Embryonic facial prominence (tissue), 1 donor: ENCODE measurements around the gene C2orf80.
"Not testable (repeated sequence)": the region's sequence is repeated elsewhere in the genome, so short reads cannot be mapped to it uniquely, and the experiment has no call there.

ENCODE experiments used
- DNase-seq: peaks from one replicate; pipeline ENCODE4 v3.0.0-alpha.2; 2016; ENCODE audit errors: extremely low spot score

C2orf80 gene

DNA sequence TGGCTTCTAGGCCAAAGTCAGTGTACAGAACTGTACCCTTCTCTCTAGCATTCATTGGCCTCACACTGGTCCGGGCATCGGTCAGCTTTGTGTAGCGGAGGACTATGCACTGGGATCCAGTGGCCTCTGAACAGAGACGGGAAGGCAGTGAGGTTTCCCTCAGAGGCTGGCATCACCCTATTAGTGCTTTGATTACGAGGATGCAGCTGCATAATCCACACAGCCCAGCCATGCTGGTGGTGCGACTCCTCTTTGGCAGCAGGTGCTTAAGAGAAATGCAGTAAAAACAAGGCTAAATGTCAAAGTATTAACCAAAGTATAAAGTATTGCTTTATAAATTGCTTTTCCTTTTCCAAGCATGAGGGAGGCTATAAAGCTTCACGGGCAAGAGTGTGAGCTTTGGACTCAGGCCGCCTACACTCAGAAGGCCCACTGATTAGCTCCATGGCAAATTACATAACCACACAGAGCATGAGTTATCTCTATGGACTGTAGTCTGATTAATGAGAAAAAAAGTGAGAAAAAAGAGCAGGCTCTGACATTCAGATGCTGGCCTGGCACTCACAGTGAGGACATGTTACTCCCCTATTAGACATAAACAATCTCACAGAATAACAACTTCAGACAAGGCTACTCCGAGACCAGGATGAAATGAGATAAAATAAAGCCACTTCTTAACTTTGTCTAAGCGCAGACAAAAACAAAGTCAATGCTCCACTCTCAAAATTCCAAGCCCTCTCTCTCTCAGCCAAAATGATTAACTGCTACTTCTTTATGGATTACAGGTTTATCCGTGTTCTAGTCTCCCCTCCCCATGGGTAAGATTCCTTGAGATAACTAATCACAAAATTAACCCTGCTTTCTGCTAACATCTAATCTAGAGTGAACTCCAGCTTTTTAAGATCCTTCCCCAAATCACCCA lies 53.8 kb downstream of the C2orf80 start:
- DNase-seq = no peak

- DNase-seq = no peak
Observed at GRCh38 chr2:208134928-208135586, 54.8 kb downstream of the C2orf80 start.

DNA sequence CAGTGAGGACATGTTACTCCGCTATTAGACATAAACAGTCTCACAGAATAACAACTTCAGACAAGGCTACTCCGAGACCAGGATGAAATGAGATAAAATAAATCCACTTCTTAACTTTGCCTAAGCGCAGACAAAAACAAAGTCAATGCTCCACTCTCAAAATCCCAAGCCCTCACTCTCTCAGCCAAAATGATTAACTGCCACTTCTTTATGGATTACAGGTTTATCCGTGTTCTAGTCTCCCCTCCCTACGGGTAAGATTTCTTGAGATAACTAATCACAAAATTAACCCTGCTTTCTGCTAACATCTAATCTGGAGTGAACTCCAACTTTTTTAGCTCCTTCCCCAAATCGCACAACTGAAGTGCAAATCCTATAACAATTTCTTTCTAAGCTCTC lies 59.1 kb downstream of the C2orf80 start:
- DNase-seq = no peak

GRCh38 chr2:208129744-208130711 lies 59.8 kb downstream of the C2orf80 start, which contains the start of gene CRYGC:
Gene CRYGC (minus strand): TSS chr2:208129828. CDS start chr2:208129792, 36 bp downstream.
- DNase-seq = no peak

DNA sequence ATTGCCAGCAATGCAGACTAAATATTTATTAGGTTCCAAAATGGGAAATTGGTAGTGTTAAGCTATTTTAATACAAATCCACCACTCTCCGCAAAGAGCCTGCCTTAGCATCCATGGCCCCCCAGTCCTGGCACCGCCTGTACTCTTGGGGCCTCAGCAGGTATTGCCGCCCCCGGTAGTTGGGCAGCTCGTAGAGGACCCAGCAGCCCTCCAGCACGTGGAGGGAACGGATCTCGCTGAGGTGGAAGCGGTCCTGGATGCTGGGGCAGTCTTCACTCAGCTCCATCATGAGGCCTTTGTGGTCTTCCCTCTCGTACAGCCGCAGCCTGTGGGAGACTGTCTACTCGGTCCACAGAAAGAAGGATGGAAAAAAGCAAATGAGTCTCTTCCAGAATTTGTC lies 61.7 kb downstream of the C2orf80 start:
- DNase-seq = no peak

DNA sequence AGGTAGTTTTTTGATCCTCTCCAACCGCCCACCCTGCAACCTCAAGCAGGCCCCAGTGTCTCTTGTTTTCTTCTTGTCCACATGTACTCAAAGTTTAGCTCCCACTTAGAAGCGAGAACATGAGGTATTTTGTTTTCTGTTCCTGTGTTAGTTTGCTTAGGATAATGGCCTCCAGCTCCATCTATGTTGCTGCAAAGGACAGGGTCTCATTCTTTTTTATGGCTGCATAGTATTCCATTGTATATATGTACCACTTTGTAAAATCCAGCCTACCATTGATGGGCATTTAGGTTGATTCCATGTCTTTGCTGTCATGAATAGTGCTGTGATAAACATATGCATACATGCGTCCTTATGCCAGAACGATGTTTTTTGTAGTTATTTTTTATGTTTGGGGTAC lies 62.7 kb downstream of the C2orf80 start:
- no peak for DNase-seq

GRCh38 chr2:208125251-208125650 lies 64.6 kb downstream of the C2orf80 start:
- no peak for DNase-seq

GRCh38 chr2:208124013-208124715 lies 65.7 kb downstream of the C2orf80 start, which contains the start of gene CRYGD:
Gene CRYGD (minus strand): TSS chr2:208124524. CDS start chr2:208124473, 51 bp downstream.
- DNase-seq = not testable (repeated sequence)

GRCh38 chr2:208122248-208122647 lies 67.6 kb downstream of the C2orf80 start:
- DNase-seq = no peak

GRCh38 chr2:208118918-208119317 lies 70.9 kb downstream of the C2orf80 start:
- DNase-seq = no peak

DNA sequence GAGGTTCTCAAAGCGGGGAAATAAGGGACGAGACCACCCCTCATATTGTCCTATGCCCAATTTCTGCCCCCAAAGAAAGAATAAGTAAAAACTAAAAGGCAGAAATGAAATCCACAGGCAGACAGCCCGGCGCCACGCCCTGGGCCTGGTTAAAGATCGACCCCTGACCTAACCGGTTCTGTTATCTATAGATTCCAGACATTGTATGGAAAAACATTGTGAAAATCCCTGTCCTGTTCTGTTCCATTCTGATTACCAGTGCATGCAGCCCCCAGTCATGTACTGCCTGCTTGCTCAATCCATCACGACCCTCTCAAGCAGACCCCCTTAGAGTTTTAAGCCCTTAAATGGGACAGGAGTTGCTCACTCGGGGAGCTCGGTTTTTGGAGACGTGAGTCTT lies 72.4 kb downstream of the C2orf80 start:
- DNase-seq = not testable (repeated sequence)
